BJ (cell line): ENCODE data around the gene TRAF3IP1. TPM values are rescaled to one million over a fixed set of nuclear protein-coding genes. Genes with fewer than 3 reads are reported as not detected.
A peak's percentile ranks its signal among the peaks of the same experiment; 100 is the strongest.
"Not testable (repeated sequence)": the region's sequence is repeated elsewhere in the genome, so short reads cannot be mapped to it uniquely, and the experiment has no call there.

ENCODE experiments used
- CTCF ChIA-PET: fragments of 350-600 bp; formaldehyde crosslinking; extraction: SDS; loops from one replicate; lab custom pipeline; 2021; ENCODE audit warnings: antibody characterized with exemption, inconsistent platforms; lab: Yijun Ruan, JAX
- POLR2A ChIA-PET: fragments of 300-600 bp; sonication (Branson Sonifier 250); formaldehyde crosslinking; extraction: SDS; loops from one replicate; lab custom pipeline; 2021; ENCODE audit warnings: antibody characterized with exemption; lab: Charles Lee
- DNase-seq: peaks from one replicate; pipeline ENCODE4 v3.0.0-alpha.2; 2011; ENCODE audit warnings: low read depth
- H3K27me3 ChIP-seq: 2 replicates; pipeline ENCODE4 v1.6.0; 2011; ENCODE audit warnings: low read length; ENCODE audit not compliant: control insufficient read depth, insufficient read depth
- H3K36me3 ChIP-seq: 2 replicates; pipeline ENCODE4 v1.5.1; 2011; ENCODE audit warnings: low read length; ENCODE audit not compliant: control insufficient read depth, insufficient read depth
- H3K4me3 ChIP-seq: 2 replicates; pipeline ENCODE4 v1.5.1; 2011; ENCODE audit warnings: low read depth, mild to moderate bottlenecking, control low read depth, low read length
- CTCF ChIP-seq: IDR thresholded peaks from 2 replicates; pipeline ENCODE4 v1.5.1; 2011; ENCODE audit warnings: low read depth, mild to moderate bottlenecking, control low read depth, inconsistent platforms, low read length, moderate library complexity; ENCODE audit not compliant: insufficient read depth
- polyA plus RNA-seq: library from polyadenylated mRNA; depleted of rRNA; stranded (reverse); fragments of >200 nt; gene quantifications from 2 replicates; pipeline ENCODE4 v1.2.3, GENCODE V29; 2011

TRAF3IP1 gene
- polyA plus RNA-seq, 1 experiment = 5.8 TPM

- ChIA-PET CTCF (interaction anchor here (0.6 to 0.9 kb wide), 2 partner anchors 155 to 1639 kb away, joined by 3 read pairs; no protein-coding TSS in a partner anchor), POLR2A (no interaction called here)
- no peak for DNase-seq
- TF ChIP-seq CTCF = no peak
- no peak overlapping the region for H3K4me3 ChIP-seq
- no peaks in the 10 kb centered on the region for H3K27me3 ChIP-seq
- H3K36me3 ChIP-seq = peaks cover 1% of the 10 kb centered on the region; the same call in 1 of the 2 replicates
These were observed 41.6 kb downstream of the TRAF3IP1 start for GRCh38 chr2:238361877-238362276.

DNA sequence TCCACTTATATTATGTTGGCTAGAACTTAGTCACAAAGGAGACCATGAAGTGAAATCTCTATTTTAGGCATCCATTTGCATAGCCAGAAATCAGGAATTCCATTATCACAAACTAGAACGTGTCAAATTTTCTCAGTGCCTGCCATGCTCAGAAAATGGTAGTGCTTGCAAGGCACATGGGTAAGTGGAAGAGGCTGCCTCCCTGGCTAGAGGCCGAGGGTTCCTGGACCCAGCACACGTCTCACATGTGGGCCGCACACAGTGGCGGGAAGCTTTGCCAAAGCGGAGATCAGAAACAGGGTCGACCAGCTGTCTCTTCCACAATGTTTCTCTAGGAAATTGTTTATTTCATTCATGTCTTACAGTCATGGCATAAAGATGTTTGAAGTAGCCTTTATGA is 42.3 kb downstream of the TRAF3IP1 start:
- DNase-seq = no peak
- Histone ChIP-seq H3K36me3 (peaks cover 1% of the 10 kb centered on the region; the same call in 1 of the 2 replicates), H3K4me3 (no peak overlapping the region), H3K27me3 (no peaks in the 10 kb centered on the region)
- no peak for TF ChIP-seq CTCF
- ChIA-PET CTCF (no interaction called here), POLR2A (no interaction called here)

DNA sequence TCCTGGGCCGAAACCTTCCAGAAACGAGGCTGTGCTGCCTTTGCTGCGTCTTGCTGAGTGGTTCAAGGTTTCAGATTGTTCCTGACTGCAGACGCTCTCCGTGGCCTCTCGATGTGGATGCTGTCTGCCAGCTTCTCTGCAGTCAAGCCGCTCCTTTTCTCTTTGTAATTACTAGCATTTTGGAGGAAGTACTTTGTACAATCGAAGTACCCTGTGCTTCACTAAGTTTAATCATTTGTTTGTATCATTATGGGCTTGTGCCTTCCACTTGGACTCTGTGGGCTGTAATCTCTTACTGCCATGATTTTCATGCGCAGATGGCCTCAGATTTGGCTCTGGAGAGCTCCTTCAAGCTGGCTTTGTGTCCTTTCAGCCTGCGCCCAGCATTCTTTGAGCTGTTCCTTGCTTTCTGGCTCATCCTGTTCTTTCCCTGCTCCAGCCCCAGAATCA is 49.3 kb downstream of the TRAF3IP1 start:
- TF ChIP-seq CTCF = no peak
- ChIA-PET POLR2A (no interaction called here), CTCF (interaction anchor here (0.6 to 5.7 kb wide), 25 partner anchors 10 to 898 kb away, joined by 3 to 61 read pairs (median 8); partner anchors contain the start of gene TWIST2)
- Histone ChIP-seq H3K27me3 (no peaks in the 10 kb centered on the region), H3K4me3 (no peak overlapping the region), H3K36me3 (no peaks in the 10 kb centered on the region)
- DNase-seq = no peak

DNA sequence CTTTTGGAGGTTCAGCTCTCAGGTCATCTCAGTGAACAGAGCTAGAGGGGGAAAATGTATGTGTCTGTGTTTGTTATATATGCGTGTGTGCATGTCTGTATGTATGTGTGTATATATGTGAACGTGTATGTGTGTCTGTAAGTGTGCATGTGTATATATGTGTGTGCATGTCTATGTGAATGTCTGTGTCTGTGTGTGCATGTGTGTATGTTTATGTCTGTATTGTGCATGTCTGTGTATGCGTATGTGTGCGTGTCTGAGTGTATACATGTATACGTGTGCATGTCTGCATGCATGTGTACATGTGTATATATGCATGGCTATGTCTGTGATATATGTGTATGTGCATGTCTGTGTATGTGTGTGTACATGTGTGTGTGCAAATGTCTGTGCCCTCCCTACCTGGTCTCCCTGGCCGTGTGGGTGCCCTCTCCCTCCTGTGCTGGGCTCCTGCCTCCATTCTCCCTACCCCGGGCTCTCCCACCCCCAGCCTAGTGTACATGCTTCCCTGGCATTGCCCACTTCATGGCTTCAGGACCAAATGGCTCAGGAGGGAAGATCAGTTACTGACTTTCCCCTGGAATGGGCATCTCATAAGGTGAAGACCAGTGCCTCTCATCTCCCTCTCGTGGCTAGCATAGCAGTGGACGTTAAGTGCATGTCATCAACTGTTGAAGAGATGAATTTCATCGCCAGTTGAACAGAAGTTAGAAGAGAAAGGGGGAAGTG is 49.9 kb downstream of the TRAF3IP1 start:
- H3K4me3 ChIP-seq = no peak overlapping the region
- CTCF ChIA-PET = interaction anchor here (0.6 to 5.7 kb wide), 39 partner anchors 10 to 897 kb away, joined by 3 to 61 read pairs (median 5); partner anchors contain the start of gene TWIST2
- no peak for DNase-seq
- TF ChIP-seq CTCF = no peak
- H3K27me3 ChIP-seq = no peaks in the 10 kb centered on the region
- no peaks in the 10 kb centered on the region for H3K36me3 ChIP-seq
- POLR2A ChIA-PET = interaction anchor here (0.6 kb wide), 1 partner anchor 696 kb away, joined by 3 read pairs; no protein-coding TSS in a partner anchor

DNA sequence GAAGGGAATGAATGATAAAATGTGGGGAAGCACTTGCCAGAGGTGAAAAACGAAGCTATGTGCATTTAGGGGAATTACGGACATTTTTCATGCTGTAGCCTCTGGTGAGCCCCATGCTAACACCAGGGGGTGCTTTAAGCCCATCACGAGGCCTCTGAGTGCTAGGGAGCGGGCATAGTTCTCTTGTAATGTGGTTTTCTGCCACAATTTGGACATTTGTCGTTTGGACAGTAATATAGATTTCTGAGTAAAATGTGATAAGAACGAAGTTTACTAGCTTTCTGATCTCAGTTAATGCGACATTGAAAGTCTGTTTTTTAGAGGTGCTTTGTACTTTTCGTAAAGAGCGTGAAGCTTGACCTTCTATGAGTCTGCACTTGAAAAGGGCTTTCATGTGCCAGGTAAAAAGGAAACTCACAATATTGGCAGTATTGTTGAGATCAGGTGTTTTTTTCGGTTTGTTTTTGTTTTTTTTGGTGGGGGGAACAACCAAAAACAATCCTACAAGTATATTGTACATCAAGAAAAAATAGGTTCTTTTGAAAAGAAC is 50.6 kb downstream of the TRAF3IP1 start:
- CTCF ChIA-PET = interaction anchor here (0.6 to 5.7 kb wide), 36 partner anchors 9 to 735 kb away, joined by 3 to 61 read pairs (median 4); partner anchors contain the start of gene TWIST2
- Histone ChIP-seq H3K36me3 (no peaks in the 10 kb centered on the region), H3K4me3 (no peak overlapping the region), H3K27me3 (no peaks in the 10 kb centered on the region)
- POLR2A ChIA-PET = interaction anchor here (0.5 to 0.6 kb wide), 2 partner anchors 105 to 695 kb away, joined by 3 to 4 read pairs; no protein-coding TSS in a partner anchor
- DNase-seq = no peak
- TF ChIP-seq CTCF = peak; percentile 91

DNA sequence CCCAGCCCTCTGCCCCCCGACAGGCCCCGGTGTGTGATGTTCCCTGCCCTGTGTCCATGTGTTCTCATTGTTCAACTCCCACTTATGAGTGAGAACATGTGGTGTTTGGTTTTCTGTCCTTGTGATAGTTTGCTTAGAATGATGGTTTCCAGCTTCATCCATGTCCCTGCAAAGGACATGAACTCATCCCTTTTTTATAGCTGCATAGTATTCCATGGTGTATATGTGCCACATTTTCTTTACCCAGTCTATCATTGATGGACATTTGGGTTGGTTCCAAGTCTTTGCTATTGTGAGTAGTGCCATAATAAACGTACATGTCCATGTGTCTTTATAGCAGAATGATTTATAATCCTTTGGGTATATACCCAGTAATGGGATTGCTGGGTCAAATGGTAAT is 52.0 kb downstream of the TRAF3IP1 start:
- DNase-seq, CTCF ChIA-PET, H3K4me3 ChIP-seq, H3K36me3 ChIP-seq, POLR2A ChIA-PET, H3K27me3 ChIP-seq: not testable (repeated sequence)
